Activated T-helper 17 cell treated with anti-CD3 and anti-CD28 coated beads, Interleukin-2, amount 50 U/mL, for 72 hours (primary cell): ENCODE results near the gene SLC7A6. TPM values are rescaled to one million over a fixed set of nuclear protein-coding genes. Genes with fewer than 3 reads are reported as not detected.

Experiments
- ATAC-seq: fragments of 150-1000 bp; cut with Tn5 transposase; replicated peaks from 2 replicates; pipeline ENCODE4 v1.10.0; 2021; ENCODE audit warnings: mild to moderate bottlenecking, moderate library complexity
- H3K27ac Mint-ChIP-seq: one replicate; pipeline ENCODE4 v1.8.0; 2022; ENCODE audit warnings: mixed read lengths
- H3K27me3 Mint-ChIP-seq: one replicate; pipeline ENCODE4 v1.8.0; 2022; ENCODE audit warnings: mixed read lengths
- H3K36me3 Mint-ChIP-seq: one replicate; pipeline ENCODE4 v1.8.0; 2022; ENCODE audit warnings: low read depth, mild to moderate bottlenecking, mixed read lengths
- H3K4me1 Mint-ChIP-seq: one replicate; pipeline ENCODE4 v1.8.0; 2022; ENCODE audit warnings: mixed read lengths
- H3K4me3 Mint-ChIP-seq: one replicate; pipeline ENCODE4 v1.8.0; 2022; ENCODE audit warnings: mild to moderate bottlenecking, mixed read lengths
- H3K9me3 Mint-ChIP-seq: one replicate; pipeline ENCODE4 v1.8.0; 2022; ENCODE audit warnings: mixed read lengths
- total RNA-seq, 2 donors: library from RNA; stranded (reverse); gene quantifications; one replicate each; pipeline ENCODE4 v1.2.3, GENCODE V29; 2022

The SLC7A6 gene
- total RNA-seq = 10 to 100 TPM; 65.6 to 99.0 TPM

DNA sequence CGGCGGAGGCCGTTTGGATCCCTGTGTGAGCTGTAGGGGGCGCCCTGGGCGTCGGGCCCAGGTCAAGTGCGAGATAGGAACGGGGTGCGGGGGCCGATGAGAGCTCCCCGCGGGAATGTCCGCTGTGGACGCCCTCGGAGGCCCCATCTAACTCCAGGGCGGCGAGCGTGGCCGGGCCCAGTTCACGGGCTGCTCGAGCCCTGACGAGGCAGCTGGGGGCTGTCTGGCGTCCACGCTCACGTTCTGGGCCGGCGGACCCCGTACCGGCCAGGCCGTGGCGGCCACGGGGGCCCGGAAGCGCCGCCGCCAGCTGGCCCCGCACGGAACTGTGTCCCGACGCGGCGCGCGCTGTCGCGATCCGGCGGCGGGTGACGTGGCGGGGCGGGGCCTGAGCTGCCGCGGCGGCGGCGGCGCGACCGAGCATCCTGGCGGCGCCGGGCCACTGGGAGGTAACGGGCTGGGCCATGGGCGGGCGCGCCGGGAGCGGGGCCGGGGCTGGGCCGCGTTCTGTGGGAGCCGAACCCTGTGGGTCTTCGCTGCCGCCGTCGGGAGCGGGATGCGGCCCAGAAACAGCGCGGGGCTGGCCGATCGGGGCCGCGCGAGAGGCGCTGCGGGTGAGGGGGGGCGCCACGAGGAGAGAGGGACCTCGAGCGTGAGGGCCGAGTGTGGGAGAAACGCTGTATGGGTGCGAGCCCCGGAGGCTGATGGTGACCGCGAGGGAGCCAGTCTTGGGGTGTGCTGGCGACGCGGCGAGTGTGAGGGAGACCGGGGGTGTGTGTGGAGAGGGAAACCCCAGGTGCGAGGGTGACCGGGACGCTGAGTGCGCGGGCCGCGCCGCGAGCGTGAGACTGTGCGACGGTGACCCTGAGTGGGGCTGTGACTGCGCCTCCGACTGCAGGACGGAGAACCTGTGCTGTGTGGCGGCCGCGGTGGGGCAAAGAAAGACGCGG, at the start of gene SLC7A6:
Gene SLC7A6, plus strand, starts transcription at position 399 of the 950 bp plus-strand sequence. CDS start 10,201 bp downstream, outside the sequence.
- ATAC-seq = peak; percentile 80
- Mint-ChIP-seq H3K9me3 (no peaks in the 10 kb centered on the region), H3K4me1 (peaks cover 30% of the 10 kb centered on the region), H3K36me3 (peaks cover 45% of the 10 kb centered on the region), H3K4me3 (peak within 1 kb of the TSS; percentile 87), H3K27me3 (no peaks in the 10 kb centered on the region), H3K27ac (peak within 1 kb of the TSS; percentile 92)

DNA sequence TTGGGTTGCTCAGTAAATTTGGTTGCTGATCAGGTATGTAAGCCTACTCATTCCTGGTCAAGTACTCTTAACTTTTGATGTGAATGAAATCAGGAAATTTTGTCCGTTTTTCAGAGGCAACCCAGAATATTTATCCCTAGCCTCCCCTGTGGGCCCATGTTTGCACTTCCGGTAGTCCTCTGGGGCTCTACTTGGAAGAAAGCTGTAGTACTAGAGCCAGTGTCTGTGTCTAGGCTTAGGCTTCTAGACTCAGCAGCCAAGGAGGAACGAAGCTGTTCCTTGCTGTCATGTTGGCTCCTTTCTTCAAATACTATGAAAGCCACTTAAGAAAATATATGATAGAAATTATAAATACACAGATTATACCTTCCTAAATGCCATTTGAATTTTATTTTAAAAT, 49.6 kb upstream of the SLC7A6 start:
- no peaks in the 10 kb centered on the region for H3K27me3 Mint-ChIP-seq
- H3K4me3 Mint-ChIP-seq = no peak overlapping the region
- H3K4me1 Mint-ChIP-seq = peaks cover 8% of the 10 kb centered on the region
- peaks cover 51% of the 10 kb centered on the region for H3K36me3 Mint-ChIP-seq
- no peak for ATAC-seq
- H3K9me3 Mint-ChIP-seq = no peaks in the 10 kb centered on the region
- no peak overlapping the region for H3K27ac Mint-ChIP-seq

DNA sequence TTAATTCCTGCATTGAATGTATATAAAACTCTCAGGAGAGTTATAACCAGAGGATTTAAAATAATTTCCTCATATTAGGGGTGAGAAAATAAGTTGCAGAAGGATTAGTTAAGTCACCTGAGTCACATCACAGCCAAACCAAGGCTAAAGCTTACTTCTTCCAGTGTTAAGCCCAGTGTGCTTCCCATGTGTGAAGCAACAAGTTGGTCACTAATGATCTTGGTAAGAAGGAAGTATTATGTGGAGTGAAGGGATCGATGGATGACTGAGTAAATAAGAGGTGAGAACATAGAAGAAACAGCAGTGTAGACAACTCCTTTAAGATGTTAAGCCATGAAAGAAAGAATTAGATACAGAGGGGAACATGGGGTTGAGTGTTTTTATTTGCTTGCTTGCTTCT, 49.0 kb upstream of the SLC7A6 start:
- Mint-ChIP-seq H3K27ac (peak overlapping the region; percentile 5), H3K9me3 (no peaks in the 10 kb centered on the region), H3K4me1 (peaks cover 8% of the 10 kb centered on the region), H3K36me3 (peaks cover 57% of the 10 kb centered on the region), H3K4me3 (no peak overlapping the region), H3K27me3 (no peaks in the 10 kb centered on the region)
- no peak for ATAC-seq

DNA sequence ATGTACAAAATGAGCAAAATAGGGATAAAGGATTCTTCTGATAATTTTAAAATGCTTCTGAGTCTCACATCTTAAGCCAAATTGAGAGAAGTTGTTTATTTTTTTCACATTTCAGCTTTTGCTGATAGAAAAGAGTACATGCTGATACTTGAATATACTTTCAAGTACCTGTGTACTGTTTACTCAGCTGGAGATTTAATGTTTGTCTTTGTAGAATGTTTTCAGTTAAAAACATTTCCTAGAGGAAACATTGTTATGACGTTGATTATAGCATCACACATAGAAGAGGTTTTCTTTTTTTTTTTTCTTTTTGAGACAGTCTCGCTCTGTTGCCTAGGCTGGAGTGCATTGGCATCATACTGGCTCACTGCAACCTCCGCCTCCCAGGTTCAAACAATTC, 48.1 kb upstream of the SLC7A6 start:
- Mint-ChIP-seq H3K36me3 (peaks cover 59% of the 10 kb centered on the region), H3K4me1 (peaks cover 8% of the 10 kb centered on the region), H3K27ac (peak overlapping the region; percentile 5), H3K9me3 (no peaks in the 10 kb centered on the region), H3K27me3 (no peaks in the 10 kb centered on the region), H3K4me3 (no peak overlapping the region)
- no peak for ATAC-seq

DNA sequence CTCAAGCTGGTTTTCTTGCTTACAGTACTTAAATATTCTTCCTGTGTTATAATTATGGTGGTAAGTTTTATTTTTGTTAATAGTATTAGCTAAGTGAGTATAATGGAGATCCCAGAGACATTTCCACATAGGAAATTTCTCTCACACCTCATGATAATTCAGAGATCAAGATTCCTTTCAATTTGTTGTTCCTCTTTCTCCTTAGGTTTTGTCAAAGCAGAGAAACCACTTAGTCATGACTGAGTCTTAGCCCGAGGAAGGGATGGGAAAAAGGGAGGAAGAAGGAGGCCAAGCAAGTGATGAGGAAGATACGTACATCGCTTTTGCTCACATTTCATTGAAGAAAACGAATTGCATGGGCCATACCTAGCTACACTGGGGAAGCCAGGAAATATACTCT, 46.8 kb upstream of the SLC7A6 start:
- Mint-ChIP-seq H3K36me3 (peaks cover 71% of the 10 kb centered on the region), H3K4me3 (no peak overlapping the region), H3K9me3 (no peaks in the 10 kb centered on the region), H3K27ac (peak overlapping the region; percentile 51), H3K27me3 (no peaks in the 10 kb centered on the region), H3K4me1 (peaks cover 8% of the 10 kb centered on the region)
- ATAC-seq = no peak

DNA sequence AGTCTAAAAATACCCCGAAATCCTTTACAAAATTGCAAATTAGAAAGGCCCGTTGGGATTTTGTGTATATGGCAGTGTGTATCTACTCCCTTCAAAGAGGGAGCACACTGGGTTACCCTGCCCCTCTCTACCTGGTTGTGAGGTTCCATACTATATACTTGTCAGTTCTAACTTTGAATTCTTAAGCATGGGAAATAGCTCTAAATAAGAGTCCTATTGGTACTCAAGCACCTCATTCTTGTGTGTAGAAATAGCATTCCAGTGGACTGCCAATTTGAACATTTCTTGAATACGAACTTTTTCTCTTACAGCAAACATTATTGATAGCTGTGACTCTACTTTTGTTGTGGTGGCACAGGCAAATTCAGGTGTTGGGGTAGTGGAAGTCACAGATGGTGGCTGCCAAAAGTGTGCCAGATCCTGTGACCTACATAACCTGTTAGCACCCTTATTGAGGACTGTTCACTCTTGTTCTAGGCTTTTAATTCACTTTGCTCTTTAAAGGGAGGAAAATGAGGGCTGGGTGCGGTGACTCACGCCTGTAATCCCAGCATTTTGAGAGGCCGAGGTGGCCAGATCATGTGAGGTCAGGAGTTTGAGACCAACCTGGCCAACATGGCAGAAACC, 44.5 kb upstream of the SLC7A6 start:
- Mint-ChIP-seq H3K4me1 (peaks cover 8% of the 10 kb centered on the region), H3K36me3 (peaks cover 75% of the 10 kb centered on the region), H3K27me3 (no peaks in the 10 kb centered on the region), H3K27ac (peak overlapping the region; percentile 76), H3K4me3 (no peak overlapping the region), H3K9me3 (no peaks in the 10 kb centered on the region)
- no peak for ATAC-seq

DNA sequence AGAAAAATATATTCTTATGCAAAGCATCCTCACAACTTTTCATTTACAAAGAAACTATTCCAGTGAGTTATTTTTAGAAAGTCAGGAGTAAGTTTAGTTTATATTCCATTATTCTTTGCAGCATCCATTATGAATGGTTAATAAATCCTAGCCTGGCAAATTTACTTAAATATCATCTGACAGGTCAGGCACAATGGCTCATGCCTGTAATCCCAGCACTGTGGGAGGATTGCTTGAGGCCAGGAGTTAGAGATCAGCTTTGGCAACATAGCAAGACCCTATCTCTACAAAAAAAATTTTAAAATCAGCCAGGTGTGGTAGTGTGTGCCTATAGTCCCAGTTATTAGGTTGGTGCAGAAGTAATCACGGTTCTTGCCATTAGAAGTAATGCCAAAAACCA, 41.3 kb upstream of the SLC7A6 start:
- Mint-ChIP-seq H3K36me3 (peaks cover 74% of the 10 kb centered on the region), H3K4me1 (peaks cover 5% of the 10 kb centered on the region), H3K9me3 (no peaks in the 10 kb centered on the region), H3K27me3 (no peaks in the 10 kb centered on the region), H3K4me3 (no peak overlapping the region), H3K27ac (peak overlapping the region; percentile 36)
- no peak for ATAC-seq

DNA sequence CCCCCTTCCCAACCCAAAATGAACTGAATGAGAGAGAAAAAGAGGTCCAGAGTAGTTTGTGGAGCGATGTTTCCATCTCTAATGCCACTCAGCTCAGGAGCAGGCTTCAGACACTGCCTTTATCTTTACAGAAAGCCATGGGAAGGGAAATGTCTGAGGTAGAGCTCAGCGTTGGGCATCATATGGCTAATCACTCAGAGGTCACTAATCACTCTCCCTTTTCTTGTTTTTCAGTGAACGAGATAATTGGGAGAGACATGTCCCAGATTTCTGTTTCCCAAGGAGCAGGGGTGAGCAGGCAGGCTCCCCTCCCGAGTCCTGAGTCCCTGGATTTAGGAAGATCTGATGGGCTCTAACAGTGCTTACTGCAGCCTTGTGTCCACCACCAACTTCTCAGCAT, 38.2 kb upstream of the SLC7A6 start:
- ATAC-seq = no peak
- no peaks in the 10 kb centered on the region for H3K9me3 Mint-ChIP-seq
- peaks cover 5% of the 10 kb centered on the region for H3K4me1 Mint-ChIP-seq
- peaks cover 65% of the 10 kb centered on the region for H3K36me3 Mint-ChIP-seq
- H3K27me3 Mint-ChIP-seq = no peaks in the 10 kb centered on the region
- no peak overlapping the region for H3K4me3 Mint-ChIP-seq
- H3K27ac Mint-ChIP-seq = peak overlapping the region; percentile 62

DNA sequence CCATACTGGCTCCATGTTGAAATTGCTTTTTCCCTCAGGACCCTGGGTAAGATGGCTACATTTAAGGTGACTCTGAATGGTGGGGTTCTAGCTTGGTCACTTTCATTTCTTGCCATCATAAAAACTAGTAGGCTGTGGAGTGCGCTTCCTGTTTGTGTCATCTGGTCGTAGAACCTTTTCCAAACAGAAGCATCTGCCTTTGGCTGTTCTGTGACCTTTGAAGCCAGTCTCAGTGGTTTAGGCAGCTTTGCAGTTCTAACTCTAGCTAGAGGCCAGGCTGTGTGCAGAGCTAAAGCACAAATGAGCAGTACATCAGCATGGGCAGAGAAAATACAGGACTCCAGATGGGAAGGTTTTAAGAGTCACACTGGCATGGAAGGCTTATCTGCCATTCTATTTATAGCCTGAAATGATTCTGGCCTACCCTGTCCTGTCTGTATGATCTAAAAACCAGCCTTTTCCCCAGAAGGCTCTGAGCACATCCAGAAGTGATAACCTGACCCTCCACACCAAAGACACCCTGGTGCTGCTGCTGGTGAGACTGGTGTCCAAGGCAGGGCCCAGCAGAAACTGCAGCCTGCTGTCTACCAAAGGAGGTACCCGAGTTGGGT, 37.0 kb upstream of the SLC7A6 start:
- Mint-ChIP-seq H3K4me3 (peak overlapping the region; percentile 44), H3K4me1 (peaks cover 5% of the 10 kb centered on the region), H3K36me3 (peaks cover 54% of the 10 kb centered on the region), H3K27me3 (no peaks in the 10 kb centered on the region), H3K27ac (peak overlapping the region; percentile 82), H3K9me3 (no peaks in the 10 kb centered on the region)
- ATAC-seq = peak; percentile 81

DNA sequence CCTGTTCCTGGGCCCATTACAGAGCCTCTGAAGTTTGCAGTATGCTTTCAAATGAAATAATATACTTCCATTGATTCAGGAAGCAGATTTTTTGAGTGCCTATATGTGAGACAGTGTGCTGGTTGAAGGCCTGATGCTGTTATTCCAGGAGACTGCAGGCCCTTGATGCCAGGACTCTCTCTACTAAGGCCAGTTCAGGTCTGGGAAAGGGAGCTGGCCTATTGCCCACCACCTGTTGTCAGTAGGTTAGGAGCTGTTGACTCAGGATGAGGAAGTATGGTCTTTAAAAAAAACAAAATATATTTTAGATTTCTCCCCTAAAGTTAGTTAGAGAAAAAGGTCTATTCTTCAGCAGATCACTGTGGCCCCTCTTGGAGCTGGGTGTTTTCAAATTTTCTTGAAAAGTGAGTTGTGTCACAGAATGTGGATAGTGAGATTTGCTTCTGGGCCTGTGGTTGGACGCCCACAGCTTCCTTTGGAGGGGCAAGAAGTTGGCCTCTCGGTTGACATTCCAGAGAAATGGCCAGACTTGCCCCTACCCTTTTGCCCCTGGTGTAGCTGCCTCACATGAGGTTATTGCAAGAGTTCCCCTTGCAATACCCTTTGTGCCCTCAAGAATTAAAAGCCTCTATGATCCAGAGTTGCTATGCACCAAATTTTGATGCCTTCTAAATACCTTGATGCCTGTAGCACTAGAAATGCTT, 36.3 kb upstream of the SLC7A6 start:
- peaks cover 5% of the 10 kb centered on the region for H3K4me1 Mint-ChIP-seq
- H3K4me3 Mint-ChIP-seq = peak overlapping the region; percentile 44
- H3K27ac Mint-ChIP-seq = peak overlapping the region; percentile 82
- no peaks in the 10 kb centered on the region for H3K27me3 Mint-ChIP-seq
- no peak for ATAC-seq
- H3K9me3 Mint-ChIP-seq = no peaks in the 10 kb centered on the region
- H3K36me3 Mint-ChIP-seq = peaks cover 47% of the 10 kb centered on the region

DNA sequence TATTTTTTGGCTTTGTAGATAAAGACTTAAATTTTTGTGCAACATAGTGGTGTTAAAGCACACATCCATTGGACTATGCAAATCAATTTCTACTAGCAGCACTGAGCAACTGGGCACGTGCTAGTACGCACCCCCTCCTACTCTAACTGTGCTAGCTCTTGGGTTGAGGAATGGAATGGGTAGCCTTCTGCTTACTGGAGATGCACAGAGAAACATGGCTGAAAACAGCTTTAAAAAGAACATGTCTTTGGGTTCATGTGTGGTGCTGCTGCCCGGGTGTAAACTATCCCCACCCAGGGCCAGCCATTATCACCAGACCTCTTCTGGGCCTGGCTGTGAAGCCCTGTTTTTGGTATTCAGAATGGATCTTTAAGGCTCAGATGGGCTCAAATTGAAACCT, 35.7 kb upstream of the SLC7A6 start:
- no peak for ATAC-seq
- Mint-ChIP-seq H3K9me3 (no peaks in the 10 kb centered on the region), H3K27ac (no peak overlapping the region), H3K27me3 (no peaks in the 10 kb centered on the region), H3K36me3 (peaks cover 47% of the 10 kb centered on the region), H3K4me1 (peaks cover 9% of the 10 kb centered on the region), H3K4me3 (no peak overlapping the region)

DNA sequence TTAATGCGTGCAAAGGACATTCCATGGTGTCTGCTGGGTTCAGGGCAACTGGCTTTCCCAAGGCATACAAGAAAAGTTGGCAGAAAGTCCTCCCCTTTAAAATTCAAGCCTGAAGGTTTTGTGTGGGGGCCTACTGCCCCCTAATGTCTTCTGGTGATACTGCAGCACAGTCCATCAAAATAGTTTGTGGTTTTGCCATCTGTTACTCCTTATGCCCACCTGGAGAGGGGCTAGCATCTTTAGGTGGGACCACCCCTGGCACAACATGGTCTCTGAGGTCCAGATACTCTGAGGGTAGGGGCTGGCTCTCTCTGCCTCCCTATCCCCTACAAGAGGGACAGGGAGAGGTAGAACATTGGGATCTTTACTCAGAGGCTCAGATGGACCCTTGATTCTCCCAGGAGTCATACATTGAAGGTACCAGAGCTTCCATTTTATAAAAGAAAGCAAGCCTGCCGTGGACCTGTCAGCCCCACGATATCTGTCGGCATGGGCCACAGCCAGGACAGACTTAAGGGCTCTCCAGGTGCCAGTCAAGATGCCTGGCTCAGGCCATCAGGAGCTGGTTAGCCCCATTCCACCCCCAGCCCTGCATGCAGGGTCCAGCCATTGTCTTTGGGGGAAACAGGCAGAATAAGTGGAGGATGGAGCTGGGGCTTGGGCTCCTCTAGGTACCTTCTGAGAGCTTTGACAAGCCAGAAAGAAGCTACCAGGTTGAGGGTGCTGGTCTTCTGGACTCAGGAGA, 34.7 kb upstream of the SLC7A6 start:
- Mint-ChIP-seq H3K4me3 (no peak overlapping the region), H3K27ac (peak overlapping the region; percentile 59), H3K9me3 (no peaks in the 10 kb centered on the region)

DNA sequence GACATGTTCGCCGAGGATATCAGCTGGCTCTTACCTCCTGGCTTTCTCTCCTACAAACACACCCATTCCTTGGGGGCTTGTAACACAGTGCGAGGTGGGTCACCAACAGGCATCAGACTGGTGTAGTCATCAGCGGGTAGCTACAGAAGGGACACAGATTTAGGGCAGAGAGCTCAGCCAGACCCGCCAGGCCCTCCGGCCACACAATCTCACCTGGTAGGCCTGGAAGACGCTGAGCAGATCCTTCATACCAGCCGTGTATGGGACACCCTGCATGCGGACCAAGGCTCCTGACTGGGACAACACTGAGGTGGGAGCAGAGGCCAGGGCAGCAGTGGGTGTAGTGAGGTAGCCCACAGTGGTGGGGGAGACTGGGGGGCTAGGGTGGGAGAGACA, 34.2 kb upstream of the SLC7A6 start:
- Mint-ChIP-seq H3K4me3 (no peak overlapping the region), H3K36me3 (peaks cover 42% of the 10 kb centered on the region), H3K27ac (no peak overlapping the region), H3K9me3 (no peaks in the 10 kb centered on the region), H3K27me3 (no peaks in the 10 kb centered on the region), H3K4me1 (peaks cover 9% of the 10 kb centered on the region)
- no peak for ATAC-seq

More for the DNA sequence above, 34.7 kb upstream of the SLC7A6 start:
- H3K4me1 Mint-ChIP-seq = peaks cover 9% of the 10 kb centered on the region
- H3K27me3 Mint-ChIP-seq = no peaks in the 10 kb centered on the region
- ATAC-seq = no peak
- peaks cover 46% of the 10 kb centered on the region for H3K36me3 Mint-ChIP-seq

DNA sequence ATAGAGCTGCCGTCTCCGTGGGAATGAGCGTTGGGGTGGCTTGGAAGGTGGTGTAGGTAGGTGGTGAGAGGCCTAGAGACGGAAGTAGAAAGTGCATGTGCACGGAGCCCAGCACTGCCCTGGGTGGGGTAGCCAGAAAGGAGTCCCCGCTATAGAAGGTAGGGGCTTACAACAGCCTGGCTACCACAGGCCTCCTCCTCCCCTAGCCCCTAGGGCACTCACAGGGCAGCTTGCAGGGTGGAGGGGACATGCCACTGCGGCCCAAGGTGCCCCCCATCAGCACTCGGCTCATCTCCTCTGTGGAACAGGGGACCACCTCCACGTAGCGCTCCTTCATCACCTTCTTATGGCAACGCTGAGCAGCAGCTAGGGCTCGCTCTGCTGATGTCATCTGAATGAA, 33.4 kb upstream of the SLC7A6 start:
- H3K4me3 Mint-ChIP-seq = no peak overlapping the region

More for the DNA sequence above, 33.4 kb upstream of the SLC7A6 start:
- Mint-ChIP-seq H3K36me3 (peaks cover 34% of the 10 kb centered on the region), H3K27me3 (no peaks in the 10 kb centered on the region), H3K9me3 (no peaks in the 10 kb centered on the region), H3K4me1 (peaks cover 9% of the 10 kb centered on the region), H3K27ac (no peak overlapping the region)
- no peak for ATAC-seq
